Prostate gland (tissue), 2 donors: ENCODE results near the gene ARG1.

ENCODE experiments used
- CTCF ChIP-seq, 4 experiments: fragments of 200-600 bp in 2 of 4; fragments of 450-650 bp in 2 of 4; sonication (generic) in 2 of 4; IDR thresholded peaks; 1 replicate in 3 of 4; 2 replicates in 1 of 4; pipeline ENCODE4 v1.5.1; 2016 to 2019; ENCODE audit warnings: antibody characterized with exemption in 4 of 4, mild to moderate bottlenecking in 2 of 4, moderate library complexity in 2 of 4
- POLR2A ChIP-seq: fragments of 450-650 bp; IDR thresholded peaks from one replicate; pipeline ENCODE4 v1.6.1; 2016; ENCODE audit warnings: antibody characterized with exemption, mild to moderate bottlenecking
- POLR2AphosphoS5 ChIP-seq: sonication (generic); formaldehyde crosslinking; IDR thresholded peaks from one replicate; pipeline ENCODE4 v1.6.1; 2017; ENCODE audit warnings: antibody characterized with exemption

DNA sequence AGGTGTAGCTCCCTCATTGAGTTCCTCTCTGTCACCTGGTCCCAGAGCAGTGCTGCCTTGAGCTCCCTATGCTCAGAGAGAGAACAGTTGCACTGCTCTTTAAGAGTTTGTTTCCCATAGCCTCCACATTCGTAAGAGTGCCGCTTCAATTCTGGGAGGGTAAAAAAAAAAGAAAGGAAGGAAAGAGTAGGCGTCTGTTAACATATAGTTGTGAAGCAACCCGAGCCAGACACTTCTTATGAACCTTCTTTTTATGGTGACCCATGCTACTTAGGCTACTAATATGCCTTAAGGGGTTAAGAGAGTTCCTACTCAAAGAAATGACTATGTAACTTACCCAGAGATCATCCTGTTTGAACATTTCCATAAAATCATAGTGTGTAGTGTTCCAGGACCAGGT, 4.3 kb upstream of the ARG1 start:
- TF ChIP-seq CTCF (IDR thresholded peaks at IDR 0.05) (no peak), POLR2AphosphoS5 (no peak), POLR2A (no peak)
